GM18499 (cell line): ENCODE results near the gene NIP7.
"Not testable (repeated sequence)": the region's sequence is repeated elsewhere in the genome, so short reads cannot be mapped to it uniquely, and the experiment has no call there.

Experiments
- ATAC-seq: cut with Tn5 transposase; IDR thresholded peaks from one replicate; pipeline ENCODE4 v1.9.1; 2021; ENCODE audit warnings: moderate number of reproducible peaks; ENCODE audit not compliant: insufficient read depth, unreplicated experiment

NIP7 gene

DNA sequence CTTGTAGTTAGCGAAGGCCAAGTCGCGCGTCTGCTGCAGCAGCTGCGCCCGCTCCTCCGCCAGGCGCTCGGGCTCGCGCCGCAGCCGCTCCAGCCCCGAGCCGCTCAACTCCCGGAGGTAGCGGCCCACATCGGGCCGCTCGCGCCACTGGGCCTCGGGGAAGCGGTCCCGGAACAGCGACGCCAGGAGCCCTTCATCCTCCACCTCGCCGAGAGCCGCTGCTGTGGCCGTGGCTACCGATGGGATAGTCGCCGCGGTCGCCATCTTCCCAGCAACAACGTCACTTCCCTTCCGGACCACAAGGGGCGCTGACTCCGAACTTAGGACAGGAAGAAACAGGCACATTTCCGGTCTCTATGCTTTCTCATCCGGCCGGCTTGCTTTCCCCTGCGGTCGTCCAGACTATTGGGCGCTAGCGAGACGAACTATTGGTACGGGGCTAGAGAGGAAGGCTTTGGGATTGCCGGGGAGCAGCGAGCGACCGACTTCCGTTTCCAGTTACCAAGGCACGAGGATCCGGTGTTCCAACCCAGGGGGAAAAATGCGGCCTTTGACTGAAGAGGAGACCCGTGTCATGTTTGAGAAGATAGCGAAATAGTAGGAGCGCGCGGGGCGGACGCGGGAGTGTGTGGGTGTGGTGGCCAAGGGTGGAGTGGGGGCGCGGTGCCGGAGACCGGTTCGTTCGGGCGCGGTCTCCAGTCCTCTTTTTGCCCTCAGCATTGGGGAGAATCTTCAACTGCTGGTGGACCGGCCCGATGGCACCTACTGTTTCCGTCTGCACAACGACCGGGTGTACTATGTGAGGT, at the start of gene NIP7, which contains the start of gene COG8:
Gene NIP7, plus strand, starts transcription at position 484 of the 806 bp plus-strand sequence. Its CDS starts 58 bp downstream, at position 542.
Gene COG8, minus strand, starts transcription at position 276 of the 806 bp plus-strand sequence. Its CDS starts 12 bp downstream, at position 264.
- ATAC-seq, result peak; percentile 78

GRCh38 chr16:69291657-69292056, 47.9 kb upstream of the NIP7 start:
- ATAC-seq, result not testable (repeated sequence)

DNA sequence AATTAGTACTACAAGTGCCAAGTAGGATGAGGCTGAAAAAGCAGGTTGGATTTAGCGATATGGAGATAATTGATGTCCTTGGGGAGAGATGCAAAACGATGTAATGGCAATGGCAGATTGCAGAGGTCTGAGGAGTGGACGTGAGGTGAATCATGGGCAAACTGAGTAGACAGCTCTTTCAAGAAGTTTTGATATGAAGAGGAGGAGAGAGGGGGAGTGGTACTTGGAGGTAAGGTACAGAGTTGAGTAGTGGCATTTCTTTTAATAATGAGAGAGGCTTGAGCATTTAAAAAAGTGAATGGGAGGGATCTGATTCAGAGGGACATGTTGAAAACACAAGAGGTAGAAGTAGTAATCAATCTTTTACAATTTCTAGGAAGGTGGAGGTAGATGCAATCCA, 46.2 kb upstream of the NIP7 start:
- ATAC-seq, result no peak

- ATAC-seq, result no peak
Measured at GRCh38 chr16:69294051-69294450, 45.5 kb upstream of the NIP7 start.

GRCh38 chr16:69296771-69297170, 42.8 kb upstream of the NIP7 start:
- ATAC-seq, result not testable (repeated sequence)

DNA sequence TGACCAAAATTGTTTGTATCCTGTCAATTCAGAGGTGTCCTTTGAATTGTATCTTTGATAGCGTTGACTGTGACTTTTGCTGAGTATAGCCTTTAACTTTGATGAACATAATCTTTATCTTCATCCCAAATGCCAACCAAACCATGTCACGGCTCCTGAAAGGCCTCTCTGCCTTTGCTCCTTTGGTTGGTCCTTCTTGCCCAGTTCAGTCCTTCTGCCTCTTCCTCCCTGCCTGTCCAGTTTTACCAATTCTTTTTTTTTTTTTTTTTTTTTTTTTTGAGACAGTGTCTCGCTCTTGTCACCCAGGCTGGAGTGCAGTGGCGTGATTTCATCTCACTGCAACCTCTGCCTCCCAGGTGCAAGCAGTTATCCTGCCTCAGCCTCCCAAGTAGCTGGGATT, 41.3 kb upstream of the NIP7 start:
- ATAC-seq, result no peak

DNA sequence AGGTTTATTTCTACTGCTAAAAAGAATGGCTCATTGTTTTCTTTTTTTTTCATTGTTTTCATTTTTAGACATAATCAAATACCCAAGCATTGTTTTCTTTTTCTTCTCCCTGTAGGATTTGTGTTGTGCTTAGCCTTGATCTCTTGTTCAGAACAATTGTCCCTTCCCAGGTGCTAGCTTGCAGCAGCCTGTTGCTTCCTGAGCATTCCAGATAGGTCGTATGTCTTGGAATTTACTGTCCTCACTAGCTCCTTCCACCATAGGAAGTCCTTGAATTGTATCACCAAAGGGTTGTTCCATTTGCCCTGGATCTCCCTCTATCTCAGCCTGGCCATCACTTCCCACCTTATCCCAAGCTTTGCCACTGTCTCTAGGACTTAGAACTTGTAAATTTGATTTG, 38.4 kb upstream of the NIP7 start:
- no peak for ATAC-seq

- no peak for ATAC-seq
Measured at GRCh38 chr16:69301861-69302260, 37.7 kb upstream of the NIP7 start.

DNA sequence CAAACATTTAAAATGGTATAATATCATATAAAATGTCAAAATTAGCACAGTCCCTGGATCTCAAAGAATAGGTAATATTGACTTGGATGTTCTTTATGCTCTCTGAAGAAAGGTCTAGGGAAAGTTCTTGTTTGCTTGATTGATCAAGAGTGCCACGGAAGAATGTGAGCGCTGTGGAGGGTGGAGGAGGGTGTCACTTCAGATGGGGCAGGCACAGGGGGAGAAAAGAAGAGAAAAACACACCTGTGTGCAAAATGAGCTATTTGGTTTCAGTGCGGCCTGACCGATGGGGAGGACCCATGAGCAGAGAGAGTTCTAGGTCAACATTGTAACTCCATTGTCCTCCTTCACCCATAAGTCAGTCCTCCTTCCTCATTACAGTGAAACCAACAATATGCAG, 37.3 kb upstream of the NIP7 start:
- no peak for ATAC-seq

DNA sequence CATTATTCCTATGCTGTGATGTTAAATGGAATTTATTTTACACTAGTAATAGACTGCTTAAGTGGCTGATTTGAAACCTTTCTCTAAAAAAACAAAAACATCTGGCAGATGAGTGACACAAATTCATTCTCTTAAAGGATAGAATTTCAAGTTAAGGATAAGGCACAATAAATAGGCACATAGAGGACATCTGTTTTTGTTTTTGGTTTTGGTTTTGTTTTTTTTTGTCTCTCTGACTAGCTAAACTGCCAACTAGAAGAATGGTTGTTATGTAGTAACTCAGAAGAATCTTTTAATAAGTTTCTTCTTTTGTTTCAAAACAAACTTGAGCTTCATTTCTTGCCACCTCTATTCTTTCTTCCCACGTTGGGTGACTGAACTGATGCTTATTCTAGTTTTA, 33.5 kb upstream of the NIP7 start:
- ATAC-seq, result no peak

DNA sequence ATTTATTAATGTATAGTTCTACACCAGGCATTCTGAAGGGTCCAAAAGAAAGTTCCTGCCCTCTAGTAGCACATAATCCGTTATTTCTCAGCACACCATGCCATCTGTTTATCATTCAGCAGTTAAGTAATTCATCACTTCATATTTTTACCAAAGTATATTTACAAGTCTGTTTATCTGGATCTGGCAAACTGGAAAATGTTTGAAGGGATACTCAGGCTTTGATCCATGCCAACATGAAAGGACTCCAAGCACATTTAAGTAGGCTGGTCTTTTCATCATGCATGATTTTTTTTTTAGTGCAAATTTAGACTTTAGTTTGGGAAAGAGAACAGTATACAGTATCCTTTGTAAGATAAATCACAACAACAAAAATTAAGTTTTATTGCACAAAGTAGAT, 32.5 kb upstream of the NIP7 start:
- ATAC-seq, result no peak

DNA sequence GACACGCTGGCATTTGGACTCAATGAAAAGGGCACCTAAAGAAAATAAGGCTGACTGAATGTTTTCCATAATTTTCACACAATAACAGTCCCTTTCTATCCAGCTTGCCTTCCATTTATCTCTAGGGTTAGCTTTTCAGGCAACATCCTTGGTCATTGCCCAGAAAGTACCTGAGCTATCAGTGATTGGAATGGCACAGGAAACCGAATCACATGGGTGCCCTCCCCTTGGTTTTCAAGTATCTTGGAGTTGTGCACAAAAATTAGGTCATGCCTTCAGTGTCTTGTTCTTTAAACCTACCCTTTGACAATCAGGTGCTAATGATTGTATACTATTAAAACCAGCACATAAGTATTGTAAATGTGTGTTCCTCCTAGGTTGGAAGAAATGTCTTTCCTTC, 31.7 kb upstream of the NIP7 start:
- ATAC-seq, result no peak

DNA sequence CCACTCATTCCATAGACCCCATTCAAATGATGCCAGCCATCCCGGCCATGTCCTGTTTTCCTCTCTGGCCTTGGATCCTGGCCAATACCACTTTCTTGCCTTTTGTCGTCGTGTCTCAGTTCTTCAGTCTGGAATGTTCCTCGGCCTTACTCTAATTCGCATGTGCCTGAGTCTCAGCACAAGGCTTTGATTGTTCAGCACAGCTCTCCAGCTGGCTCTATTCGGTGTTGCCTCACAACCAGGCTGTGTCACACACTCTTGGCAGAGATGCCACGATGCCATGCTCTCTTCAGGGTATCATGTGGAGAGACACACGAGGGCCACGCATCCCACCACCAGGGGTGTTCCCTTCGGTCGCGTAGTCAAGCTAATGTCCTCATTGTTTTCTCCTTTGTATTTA, 30.3 kb upstream of the NIP7 start:
- ATAC-seq, result no peak

DNA sequence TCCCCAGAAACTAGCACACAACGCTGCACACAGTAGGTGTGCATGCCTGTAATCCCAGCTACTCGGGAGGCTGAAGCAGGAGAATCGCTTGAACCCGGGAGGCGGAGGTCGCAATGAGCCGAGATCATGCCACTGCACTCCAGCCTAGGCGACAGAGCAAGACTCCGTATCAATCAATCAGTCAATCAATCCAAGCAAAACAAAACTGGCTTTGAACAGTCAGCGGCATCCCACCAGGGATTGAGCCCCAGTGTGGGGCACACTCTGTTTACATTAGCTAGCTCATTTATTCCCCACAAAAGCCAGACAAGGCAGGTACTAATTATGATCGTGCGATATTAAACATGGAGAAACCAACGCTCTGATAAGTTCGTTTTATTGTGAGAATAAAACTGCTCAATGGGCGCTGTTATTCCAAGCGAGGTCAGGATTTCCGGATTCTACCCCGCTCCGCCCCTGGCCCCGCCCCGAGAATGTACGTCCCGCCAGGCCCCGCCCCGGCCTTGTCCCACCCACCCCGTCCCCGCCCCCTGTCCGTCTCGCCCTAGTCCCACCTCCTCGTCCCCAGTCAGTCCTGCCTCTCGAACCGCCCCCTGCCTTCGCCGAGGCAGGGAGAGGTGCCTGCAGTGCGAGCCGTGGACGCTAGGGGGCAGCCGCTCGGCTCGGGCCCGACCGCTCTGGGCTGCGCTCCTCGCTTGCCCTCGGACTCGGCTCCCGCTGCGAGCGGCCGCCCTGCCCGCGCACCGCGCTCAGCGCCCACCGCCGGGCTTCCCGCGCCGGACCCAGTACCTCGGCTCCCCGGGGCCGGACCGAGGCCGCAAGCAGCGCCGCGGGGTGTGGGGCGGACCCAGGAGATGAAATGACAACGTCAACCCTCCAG, 28.7 kb upstream of the NIP7 start, which contains the start of gene VPS4A:
Gene VPS4A, plus strand, starts transcription at position 698 of the 880 bp plus-strand sequence. Its CDS starts 162 bp downstream, at position 860.
- peak; percentile 88 for ATAC-seq

- peak; percentile 19 for ATAC-seq
Measured at GRCh38 chr16:69311533-69312387, 27.8 kb upstream of the NIP7 start.

DNA sequence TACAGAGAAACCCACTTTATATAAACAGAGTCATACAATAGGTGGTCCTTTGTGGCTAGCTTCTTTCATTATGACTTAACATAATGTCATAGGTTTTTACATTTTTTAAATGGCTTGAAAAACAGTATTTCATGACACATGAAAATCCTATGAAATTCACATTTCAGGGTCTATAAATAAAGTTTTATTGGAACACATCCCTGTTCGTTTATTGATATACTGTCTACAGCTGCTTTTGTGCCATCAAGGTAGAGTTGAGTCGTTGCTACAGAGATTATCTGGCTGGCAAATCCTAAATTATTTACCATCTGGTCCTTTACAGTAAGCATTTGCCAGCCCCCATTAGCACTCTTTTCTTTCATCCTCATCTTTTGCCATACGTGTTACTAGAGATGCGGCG, 26.1 kb upstream of the NIP7 start:
- no peak for ATAC-seq

GRCh38 chr16:69314534-69314933, 25.0 kb upstream of the NIP7 start:
- ATAC-seq, result no peak

GRCh38 chr16:69315486-69316311, 23.9 kb upstream of the NIP7 start:
- no peak for ATAC-seq

DNA sequence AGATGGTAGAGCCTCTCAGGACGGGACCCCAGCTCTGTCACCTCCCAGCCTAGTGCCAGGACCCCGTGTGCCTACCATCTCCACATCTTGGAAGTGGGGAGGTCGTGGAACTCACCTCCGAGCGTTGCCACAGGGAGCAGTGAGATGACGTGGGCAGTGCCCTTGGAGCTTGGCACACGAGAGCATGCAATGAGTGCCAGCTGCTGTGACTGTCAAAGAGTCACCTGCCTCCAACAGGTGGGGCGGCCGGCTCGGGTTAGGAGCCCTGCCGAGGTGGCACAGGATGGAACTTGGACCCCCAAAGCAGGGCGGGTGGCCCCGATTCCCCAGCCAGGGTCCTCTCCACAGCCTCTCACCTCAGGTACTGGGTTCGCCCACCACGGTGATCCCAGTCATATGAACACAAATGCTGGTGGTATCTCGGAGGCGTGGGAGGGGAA, 23.0 kb upstream of the NIP7 start:
- ATAC-seq, result no peak
